ENCODE measurements around the gene EN1. TPM values are rescaled to one million over a fixed set of nuclear protein-coding genes. Genes with fewer than 3 reads are reported as not detected.

Gene EN1
- total RNA-seq, 1 experiment from 2014 or later = 0.26 TPM

DNA sequence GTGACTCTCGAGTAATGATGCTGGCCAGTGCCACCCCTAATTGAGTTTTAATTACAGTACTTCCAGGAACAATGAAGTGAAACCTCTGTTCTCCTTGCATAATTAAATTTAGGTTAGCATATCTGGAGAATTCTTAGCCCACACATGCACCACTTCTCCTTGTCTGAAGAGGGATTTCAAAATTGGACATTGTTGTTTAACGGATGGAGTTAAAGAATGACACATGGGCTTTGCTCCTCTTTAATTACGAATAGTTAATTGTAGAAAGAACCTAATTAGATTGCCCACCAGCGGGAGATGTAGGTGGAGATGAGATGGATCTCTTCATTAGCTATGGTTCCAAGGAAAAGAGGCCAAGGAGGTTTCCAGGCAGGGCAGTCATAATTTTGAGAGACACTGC lies 33.1 kb upstream of the EN1 start:
- H3K4me3 ChIP-seq (ENCODE audit: low read depth in 2 of 2, low read length in 2 of 2) = no peak overlapping the region
- H3K9me3 ChIP-seq (ENCODE audit: control insufficient read depth, insufficient read depth, low read depth, low read length) = no peaks in the 10 kb centered on the region
- peaks cover 6% of the 10 kb centered on the region for H3K4me1 ChIP-seq (ENCODE audit: control insufficient read depth, insufficient read depth, low read length)
- in situ Hi-C loops (cut with HindIII; ENCODE audit: low pct_unique_long_range_greater_than_20kb, low sequenced_read_pairs) = no loop called here
- H3K27me3 ChIP-seq (ENCODE audit: control insufficient read depth, insufficient read depth, low read length) = peaks cover 17% of the 10 kb centered on the region
- no TSS peak for BruUV-seq (replicated peaks)
- ChIA-PET POLR2A (no interaction called here), CTCF (interaction anchor here (0.6 to 0.9 kb wide), 2 partner anchors 124 to 145 kb away, joined by 3 read pairs; no protein-coding TSS in a partner anchor)
- no peak overlapping the region for H3K27ac ChIP-seq (ENCODE audit: low read length)
- intact Hi-C loops (cut with micrococcal nuclease; ENCODE audit: unreplicated experiment) = loop anchor here (5.0 kb wide), 1 partner anchor 292 kb away; no protein-coding TSS in a partner anchor
- DNase-seq (ENCODE audit: low read depth, low spot score) (no peak), ATAC-seq (no peak)
- H3K36me3 ChIP-seq (ENCODE audit: control insufficient read depth, insufficient read depth, low read length) = no peaks in the 10 kb centered on the region
- TF ChIP-seq TCF7L2 (IDR thresholded peaks at IDR 0.05; ENCODE audit: low read depth, low read length) = no peak
- TF ChIP-seq, protein P1, sequence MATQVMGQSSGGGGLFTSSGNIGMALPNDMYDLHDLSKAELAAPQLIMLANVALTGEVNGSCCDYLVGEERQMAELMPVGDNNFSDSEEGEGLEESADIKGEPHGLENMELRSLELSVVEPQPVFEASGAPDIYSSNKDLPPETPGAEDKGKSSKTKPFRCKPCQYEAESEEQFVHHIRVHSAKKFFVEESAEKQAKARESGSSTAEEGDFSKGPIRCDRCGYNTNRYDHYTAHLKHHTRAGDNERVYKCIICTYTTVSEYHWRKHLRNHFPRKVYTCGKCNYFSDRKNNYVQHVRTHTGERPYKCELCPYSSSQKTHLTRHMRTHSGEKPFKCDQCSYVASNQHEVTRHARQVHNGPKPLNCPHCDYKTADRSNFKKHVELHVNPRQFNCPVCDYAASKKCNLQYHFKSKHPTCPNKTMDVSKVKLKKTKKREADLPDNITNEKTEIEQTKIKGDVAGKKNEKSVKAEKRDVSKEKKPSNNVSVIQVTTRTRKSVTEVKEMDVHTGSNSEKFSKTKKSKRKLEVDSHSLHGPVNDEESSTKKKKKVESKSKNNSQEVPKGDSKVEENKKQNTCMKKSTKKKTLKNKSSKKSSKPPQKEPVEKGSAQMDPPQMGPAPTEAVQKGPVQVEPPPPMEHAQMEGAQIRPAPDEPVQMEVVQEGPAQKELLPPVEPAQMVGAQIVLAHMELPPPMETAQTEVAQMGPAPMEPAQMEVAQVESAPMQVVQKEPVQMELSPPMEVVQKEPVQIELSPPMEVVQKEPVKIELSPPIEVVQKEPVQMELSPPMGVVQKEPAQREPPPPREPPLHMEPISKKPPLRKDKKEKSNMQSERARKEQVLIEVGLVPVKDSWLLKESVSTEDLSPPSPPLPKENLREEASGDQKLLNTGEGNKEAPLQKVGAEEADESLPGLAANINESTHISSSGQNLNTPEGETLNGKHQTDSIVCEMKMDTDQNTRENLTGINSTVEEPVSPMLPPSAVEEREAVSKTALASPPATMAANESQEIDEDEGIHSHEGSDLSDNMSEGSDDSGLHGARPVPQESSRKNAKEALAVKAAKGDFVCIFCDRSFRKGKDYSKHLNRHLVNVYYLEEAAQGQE (IDR thresholded peaks at IDR 0.05; ENCODE audit: insufficient read depth in 1 of 2, low read depth in 2 of 2, low read length in 1 of 2) = no peak
- TF ChIP-seq, protein P2, sequence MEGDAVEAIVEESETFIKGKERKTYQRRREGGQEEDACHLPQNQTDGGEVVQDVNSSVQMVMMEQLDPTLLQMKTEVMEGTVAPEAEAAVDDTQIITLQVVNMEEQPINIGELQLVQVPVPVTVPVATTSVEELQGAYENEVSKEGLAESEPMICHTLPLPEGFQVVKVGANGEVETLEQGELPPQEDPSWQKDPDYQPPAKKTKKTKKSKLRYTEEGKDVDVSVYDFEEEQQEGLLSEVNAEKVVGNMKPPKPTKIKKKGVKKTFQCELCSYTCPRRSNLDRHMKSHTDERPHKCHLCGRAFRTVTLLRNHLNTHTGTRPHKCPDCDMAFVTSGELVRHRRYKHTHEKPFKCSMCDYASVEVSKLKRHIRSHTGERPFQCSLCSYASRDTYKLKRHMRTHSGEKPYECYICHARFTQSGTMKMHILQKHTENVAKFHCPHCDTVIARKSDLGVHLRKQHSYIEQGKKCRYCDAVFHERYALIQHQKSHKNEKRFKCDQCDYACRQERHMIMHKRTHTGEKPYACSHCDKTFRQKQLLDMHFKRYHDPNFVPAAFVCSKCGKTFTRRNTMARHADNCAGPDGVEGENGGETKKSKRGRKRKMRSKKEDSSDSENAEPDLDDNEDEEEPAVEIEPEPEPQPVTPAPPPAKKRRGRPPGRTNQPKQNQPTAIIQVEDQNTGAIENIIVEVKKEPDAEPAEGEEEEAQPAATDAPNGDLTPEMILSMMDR (IDR thresholded peaks at IDR 0.05) = no peak
- no peak for TF ChIP-seq POLR2AphosphoS5 (IDR thresholded peaks at IDR 0.05; ENCODE audit: low read depth, low read length)
- no peak for TF ChIP-seq SIN3A (IDR thresholded peaks at IDR 0.05; ENCODE audit: borderline replicate concordance, insufficient read depth, low read depth, low read length)

DNA sequence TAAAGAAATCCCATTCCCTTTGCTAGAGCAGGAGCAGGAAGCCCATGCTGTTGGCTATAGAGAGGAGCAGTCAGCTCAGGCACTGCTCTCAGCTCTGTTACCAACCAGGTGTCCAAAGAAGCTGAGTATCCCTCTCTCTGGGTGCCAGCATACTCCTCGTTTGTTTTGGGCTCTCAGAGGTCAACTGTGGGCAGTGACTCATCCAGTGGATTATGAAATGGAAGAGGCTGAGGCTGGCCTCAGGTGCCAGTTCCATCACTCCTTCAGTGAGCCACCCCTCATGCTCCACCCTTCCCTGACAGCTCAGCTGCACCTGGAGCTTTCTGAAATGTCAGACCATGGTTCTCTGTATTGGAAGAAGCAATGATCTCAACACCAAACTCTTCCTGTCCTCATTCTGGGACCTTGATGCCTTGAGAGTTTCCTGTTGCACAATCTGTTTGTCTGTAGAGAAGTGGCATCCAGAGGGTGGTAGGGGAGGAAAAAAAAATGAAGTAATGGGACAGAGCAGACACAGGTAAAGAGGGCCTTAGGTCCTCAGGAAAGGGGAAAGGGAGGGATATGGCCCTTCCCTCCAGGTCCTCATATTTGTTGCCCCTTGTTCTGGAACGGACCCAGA lies 31.2 kb upstream of the EN1 start:
- POLR2A ChIA-PET = interaction anchor here (0.7 kb wide), 1 partner anchor 432 kb away, joined by 6 read pairs; no protein-coding TSS in a partner anchor
- TF ChIP-seq, protein P2 (IDR thresholded peaks at IDR 0.05) = no peak
- TF ChIP-seq TCF7L2 (IDR thresholded peaks at IDR 0.05; ENCODE audit: low read depth, low read length) = no peak
- Histone ChIP-seq H3K4me1 (ENCODE audit: control insufficient read depth, insufficient read depth, low read length) (peaks cover 6% of the 10 kb centered on the region), H3K4me3 (ENCODE audit: low read depth in 2 of 2, low read length in 2 of 2) (no peak overlapping the region), H3K27me3 (ENCODE audit: control insufficient read depth, insufficient read depth, low read length) (peaks cover 21% of the 10 kb centered on the region), H3K9me3 (ENCODE audit: control insufficient read depth, insufficient read depth, low read depth, low read length) (no peaks in the 10 kb centered on the region), H3K36me3 (ENCODE audit: control insufficient read depth, insufficient read depth, low read length) (no peaks in the 10 kb centered on the region), H3K27ac (ENCODE audit: low read length) (no peak overlapping the region)
- ATAC-seq (no peak), DNase-seq (ENCODE audit: low read depth, low spot score) (no peak)
- intact Hi-C loops (cut with micrococcal nuclease; ENCODE audit: unreplicated experiment) = no loop called here
- in situ Hi-C loops (cut with HindIII; ENCODE audit: low pct_unique_long_range_greater_than_20kb, low sequenced_read_pairs) = no loop called here
- no TSS peak for BruUV-seq (replicated peaks)
- CTCF ChIA-PET = no interaction called here

All from Panc1 (cell line).